ENCODE data around the gene PPAT.
A peak's percentile ranks its signal among the peaks of the same experiment; 100 is the strongest.

Gene PPAT

DNA sequence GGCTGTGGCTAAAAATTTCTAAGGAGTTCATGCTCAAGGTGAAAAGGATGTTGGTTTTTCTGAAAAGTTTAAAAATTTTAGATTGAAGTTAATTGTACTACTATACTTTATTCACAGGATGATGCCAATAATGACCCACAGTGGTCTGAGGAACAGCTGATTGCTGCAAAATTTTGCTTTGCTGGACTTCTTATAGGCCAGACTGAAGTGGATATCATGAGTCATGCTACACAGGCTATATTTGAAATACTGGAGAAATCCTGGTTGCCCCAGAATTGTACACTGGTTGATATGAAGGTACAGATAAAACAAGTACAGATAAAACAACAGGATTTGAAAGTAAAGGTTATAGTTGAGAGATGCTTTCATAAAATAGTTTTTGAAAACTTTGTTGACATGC lies 12.9 kb upstream of the PPAT start:
- no peak overlapping the region for H3K27ac ChIP-seq
- TF ChIP-seq, protein P1, sequence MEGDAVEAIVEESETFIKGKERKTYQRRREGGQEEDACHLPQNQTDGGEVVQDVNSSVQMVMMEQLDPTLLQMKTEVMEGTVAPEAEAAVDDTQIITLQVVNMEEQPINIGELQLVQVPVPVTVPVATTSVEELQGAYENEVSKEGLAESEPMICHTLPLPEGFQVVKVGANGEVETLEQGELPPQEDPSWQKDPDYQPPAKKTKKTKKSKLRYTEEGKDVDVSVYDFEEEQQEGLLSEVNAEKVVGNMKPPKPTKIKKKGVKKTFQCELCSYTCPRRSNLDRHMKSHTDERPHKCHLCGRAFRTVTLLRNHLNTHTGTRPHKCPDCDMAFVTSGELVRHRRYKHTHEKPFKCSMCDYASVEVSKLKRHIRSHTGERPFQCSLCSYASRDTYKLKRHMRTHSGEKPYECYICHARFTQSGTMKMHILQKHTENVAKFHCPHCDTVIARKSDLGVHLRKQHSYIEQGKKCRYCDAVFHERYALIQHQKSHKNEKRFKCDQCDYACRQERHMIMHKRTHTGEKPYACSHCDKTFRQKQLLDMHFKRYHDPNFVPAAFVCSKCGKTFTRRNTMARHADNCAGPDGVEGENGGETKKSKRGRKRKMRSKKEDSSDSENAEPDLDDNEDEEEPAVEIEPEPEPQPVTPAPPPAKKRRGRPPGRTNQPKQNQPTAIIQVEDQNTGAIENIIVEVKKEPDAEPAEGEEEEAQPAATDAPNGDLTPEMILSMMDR (conservative IDR thresholded peaks at IDR 0.05): no peak

DNA sequence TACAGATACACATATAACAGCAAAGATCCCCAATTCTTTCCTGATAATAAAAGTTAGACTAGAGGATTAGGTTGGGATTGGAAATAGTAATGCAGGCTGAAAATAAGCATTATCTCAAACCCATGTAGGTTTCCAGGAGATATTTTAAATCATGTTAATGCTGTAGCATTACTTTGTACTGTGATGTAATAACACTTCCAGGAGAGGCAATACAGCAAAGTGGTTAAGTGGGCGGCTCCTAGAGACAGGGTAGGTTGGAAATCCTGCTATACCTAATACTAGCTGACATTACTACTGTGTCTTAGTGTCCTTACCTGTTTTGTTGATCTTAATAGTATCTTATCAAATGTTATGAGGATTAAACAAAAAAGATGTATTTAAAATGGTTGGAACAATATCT lies 10.3 kb upstream of the PPAT start:
- no peak overlapping the region for H3K27ac ChIP-seq
- TF ChIP-seq, protein P1 (conservative IDR thresholded peaks at IDR 0.05): no peak

DNA sequence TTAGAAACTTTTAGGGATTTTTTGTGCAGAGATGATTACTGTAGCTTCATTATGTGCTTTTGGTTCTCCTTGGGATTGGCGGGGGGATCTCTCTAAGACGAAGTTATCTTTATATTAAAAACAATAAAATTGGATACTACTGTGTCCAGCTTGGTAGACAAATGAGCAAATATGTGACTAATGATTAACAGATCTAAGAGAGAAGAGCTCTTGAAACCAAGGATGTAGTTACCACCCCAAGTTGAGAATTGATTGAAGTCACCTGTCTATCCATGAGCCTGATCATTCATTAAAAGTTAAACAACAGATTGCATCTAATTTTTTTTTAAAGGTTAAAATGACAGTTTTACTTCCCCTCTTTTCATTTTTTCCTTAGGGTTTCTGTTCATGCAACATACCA lies 9.3 kb upstream of the PPAT start:
- TF ChIP-seq, protein P1 (conservative IDR thresholded peaks at IDR 0.05): no peak
- no peak overlapping the region for H3K27ac ChIP-seq

DNA sequence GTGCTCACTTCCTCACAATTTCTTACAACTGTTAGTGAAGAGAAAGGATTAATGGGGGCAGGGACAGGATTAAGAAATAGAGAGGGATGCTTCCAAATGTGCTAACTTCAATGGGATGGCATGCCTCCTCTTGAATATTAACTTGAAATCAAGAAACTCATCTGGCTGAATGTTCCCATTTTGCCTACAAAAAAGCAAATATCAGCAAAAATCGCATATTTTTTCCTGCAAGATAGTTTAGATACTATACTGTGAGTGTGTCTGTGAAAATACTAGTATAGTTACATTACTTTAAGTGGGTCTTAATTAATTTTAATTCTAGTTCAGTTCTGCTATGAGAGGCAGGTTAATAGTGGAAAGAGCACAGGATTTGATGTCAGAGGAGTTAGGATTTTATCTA lies 5.6 kb upstream of the PPAT start:
- no peak overlapping the region for H3K27ac ChIP-seq
- TF ChIP-seq, protein P1 (conservative IDR thresholded peaks at IDR 0.05): no peak

DNA sequence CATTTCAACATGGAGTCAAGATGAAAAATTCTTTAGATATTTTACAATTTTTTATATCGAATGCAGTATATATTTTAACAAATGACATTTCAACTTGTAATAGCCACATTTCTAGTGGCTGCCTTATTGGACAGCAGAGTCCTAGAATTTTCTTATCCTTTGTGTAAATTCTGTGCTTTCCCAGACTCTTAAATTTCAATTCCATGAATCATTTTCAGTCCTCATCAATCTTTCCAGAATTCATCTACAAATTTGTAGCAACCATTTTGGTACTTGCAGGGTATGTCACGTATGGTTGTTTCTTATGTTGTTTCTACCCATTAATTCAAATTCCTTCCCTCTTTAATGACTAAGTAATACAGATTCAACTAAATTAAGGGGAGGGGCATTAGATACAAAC lies 3.4 kb upstream of the PPAT start:
- H3K27ac ChIP-seq: no peak overlapping the region
- TF ChIP-seq, protein P1 (conservative IDR thresholded peaks at IDR 0.05): no peak

DNA sequence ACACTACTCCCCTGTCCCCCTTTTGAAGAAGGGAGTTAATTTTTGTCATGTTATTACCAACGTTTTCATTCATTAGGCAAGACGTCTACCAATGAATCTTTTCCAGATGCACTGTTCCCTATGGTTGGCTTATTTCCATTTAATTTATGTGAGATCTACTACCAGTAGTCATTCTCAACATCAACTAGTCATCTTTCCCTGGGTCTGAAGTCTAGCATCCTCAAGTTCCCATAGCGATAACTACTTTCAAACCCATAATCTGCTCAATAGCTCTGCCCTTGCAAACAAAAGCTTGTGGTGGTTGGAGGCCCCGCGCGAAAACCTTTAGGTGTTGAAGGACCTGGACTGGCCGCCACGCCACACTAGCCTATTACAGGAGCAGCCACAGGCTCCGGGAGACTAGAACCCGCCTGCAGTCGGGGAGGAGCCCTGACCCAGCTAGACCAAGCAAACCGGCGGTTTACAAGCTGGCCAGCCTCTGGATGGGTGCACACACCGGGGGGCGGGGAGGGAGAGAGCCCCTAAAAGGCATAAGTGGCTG lies 746 bp downstream of the PPAT start:
- peak overlapping the region; percentile 87 for H3K27ac ChIP-seq
- TF ChIP-seq, protein P1 (conservative IDR thresholded peaks at IDR 0.05): no peak

DNA sequence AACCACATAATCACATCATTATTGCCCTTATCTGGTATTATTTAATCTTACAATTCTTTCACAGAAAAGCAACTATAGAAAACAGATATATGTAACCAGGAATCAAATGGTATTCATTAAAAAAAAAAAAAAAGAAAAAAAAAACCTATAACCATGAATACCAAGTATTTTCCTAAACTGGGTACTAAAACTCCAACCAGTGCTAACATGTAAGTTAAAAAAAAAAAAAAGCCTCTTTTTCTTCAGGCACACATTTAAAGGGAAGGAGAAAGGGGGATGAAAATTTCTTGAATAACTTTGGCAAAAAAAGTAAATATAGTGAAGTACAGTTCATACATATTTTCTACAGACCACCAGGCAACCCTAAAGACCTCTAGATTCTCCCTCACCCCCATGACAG lies 2.1 kb downstream of the PPAT start:
- H3K27ac ChIP-seq: peak overlapping the region; percentile 87
- TF ChIP-seq, protein P1 (conservative IDR thresholded peaks at IDR 0.05): no peak

Measured in VCaP (cell line).